GM21825 (cell line): Measurements from ENCODE around the gene SAV1.
"Not testable (repeated sequence)": the region's sequence is repeated elsewhere in the genome, so short reads cannot be mapped to it uniquely, and the experiment has no call there.

Experiments used
- ATAC-seq: cut with Tn5 transposase; IDR thresholded peaks from one replicate; pipeline ENCODE4 v1.9.1; 2021; ENCODE audit warnings: mild to moderate bottlenecking, moderate library complexity; ENCODE audit not compliant: unreplicated experiment

Gene SAV1

GRCh38 chr14:50667996-50668825 lies at the start of gene SAV1:
TSS of gene SAV1 (minus strand) at chr14:50668306. CDS start at chr14:50667967, 339 bp downstream.
- ATAC-seq = peak; percentile 57

- ATAC-seq = no peak
Observed at GRCh38 chr14:50717811-50718210, 49.7 kb upstream of the SAV1 start.

- no peak for ATAC-seq
Observed at GRCh38 chr14:50714450-50715073, 46.5 kb upstream of the SAV1 start.

- no peak for ATAC-seq
Observed at GRCh38 chr14:50711043-50711442, 42.9 kb upstream of the SAV1 start.

- no peak for ATAC-seq
Observed at GRCh38 chr14:50705026-50705593, 37.0 kb upstream of the SAV1 start.

GRCh38 chr14:50704454-50705010 lies 36.4 kb upstream of the SAV1 start:
- ATAC-seq = no peak

GRCh38 chr14:50697659-50698290 lies 29.7 kb upstream of the SAV1 start:
- no peak for ATAC-seq

GRCh38 chr14:50694260-50694659 lies 26.2 kb upstream of the SAV1 start:
- not testable (repeated sequence) for ATAC-seq

GRCh38 chr14:50688875-50689274 lies 20.8 kb upstream of the SAV1 start:
- no peak for ATAC-seq

- no peak for ATAC-seq
Observed at GRCh38 chr14:50679674-50680073, 11.6 kb upstream of the SAV1 start.

- ATAC-seq = no peak
Observed at GRCh38 chr14:50678163-50678562, 10.1 kb upstream of the SAV1 start.

GRCh38 chr14:50677527-50678063 lies 9.5 kb upstream of the SAV1 start:
- peak; percentile 78 for ATAC-seq

- ATAC-seq = peak; percentile 40
Observed at GRCh38 chr14:50676814-50677516, 8.9 kb upstream of the SAV1 start.

- no peak for ATAC-seq
Observed at GRCh38 chr14:50675597-50675996, 7.5 kb upstream of the SAV1 start.

GRCh38 chr14:50670866-50671256 lies 2.8 kb upstream of the SAV1 start:
- no peak for ATAC-seq

GRCh38 chr14:50670196-50670865 lies 2.2 kb upstream of the SAV1 start:
- ATAC-seq = no peak

- no peak for ATAC-seq
Observed at GRCh38 chr14:50669441-50669986, 1.4 kb upstream of the SAV1 start.

GRCh38 chr14:50668826-50669143 lies 679 bp upstream of the SAV1 start:
- ATAC-seq = no peak

- ATAC-seq = peak; percentile 40
Observed at GRCh38 chr14:50667684-50667995, 466 bp downstream of the SAV1 start.
